Fibroblast of gingiva (primary cell): ENCODE data around the gene TMEFF1.
A peak's percentile ranks its signal among the peaks of the same experiment; 100 is the strongest.

Experiments used
- DNase-seq: peaks from one replicate; pipeline ENCODE4 v3.0.0-alpha.2; 2011; ENCODE audit warnings: low read depth

TMEFF1 gene

DNA sequence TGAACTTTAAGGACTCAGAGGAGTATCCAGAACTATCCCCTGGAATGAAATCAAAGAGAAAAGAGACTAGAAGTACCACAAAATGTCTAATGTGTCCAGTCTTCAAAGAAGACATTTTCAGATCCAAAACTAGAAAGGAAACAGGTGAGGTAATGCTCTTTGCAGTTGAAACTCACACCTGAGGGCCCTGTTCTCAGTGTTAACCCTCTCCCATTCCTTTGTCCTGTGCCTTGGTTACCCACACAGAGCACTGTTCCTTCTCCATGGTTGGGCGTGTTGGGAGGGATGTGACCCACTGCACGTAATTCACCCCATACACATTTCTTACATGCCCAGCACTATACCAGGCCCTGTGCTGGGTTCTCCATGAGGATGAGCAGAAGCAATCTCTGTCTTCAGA is 24.7 kb upstream of the TMEFF1 start:
- DNase-seq = no peak

DNA sequence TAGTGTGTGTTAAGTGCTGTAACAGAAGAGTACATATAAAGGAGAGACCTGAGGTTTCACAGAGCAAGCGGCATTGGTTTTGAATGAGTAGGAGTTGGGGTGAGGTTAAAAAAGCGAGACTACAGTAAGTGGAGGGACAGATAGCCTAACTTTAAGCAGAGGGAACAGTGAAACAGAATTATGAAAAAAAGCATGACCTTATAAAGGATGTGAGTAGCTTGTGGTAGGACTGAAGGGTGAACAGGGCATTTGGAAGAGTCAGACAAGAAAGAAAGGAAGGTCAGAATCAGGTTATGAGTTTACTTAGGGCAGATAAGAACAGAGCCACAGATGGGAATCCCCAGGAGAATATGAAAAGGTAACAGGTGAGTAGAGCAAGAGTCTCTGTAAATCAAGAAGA is 23.5 kb upstream of the TMEFF1 start:
- no peak for DNase-seq

DNA sequence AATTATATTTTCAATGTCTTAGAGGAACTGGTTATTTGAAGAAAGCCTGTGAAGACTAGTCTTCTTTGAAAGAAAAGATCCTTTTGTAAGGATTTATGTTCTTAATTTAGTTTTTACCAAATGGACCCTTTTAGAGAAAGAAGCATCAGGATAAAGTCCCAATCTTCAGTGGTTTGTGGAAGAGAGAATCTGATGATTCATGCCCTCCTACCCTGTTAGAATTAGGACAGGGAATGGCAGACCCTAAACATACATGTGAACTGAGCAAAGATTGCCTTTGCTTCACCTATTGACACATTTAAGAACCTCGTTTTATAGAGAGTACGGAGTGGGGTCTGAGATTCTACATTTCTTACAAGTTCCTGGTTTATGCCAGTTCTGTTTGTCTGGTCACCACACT is 20.1 kb upstream of the TMEFF1 start:
- DNase-seq = no peak

DNA sequence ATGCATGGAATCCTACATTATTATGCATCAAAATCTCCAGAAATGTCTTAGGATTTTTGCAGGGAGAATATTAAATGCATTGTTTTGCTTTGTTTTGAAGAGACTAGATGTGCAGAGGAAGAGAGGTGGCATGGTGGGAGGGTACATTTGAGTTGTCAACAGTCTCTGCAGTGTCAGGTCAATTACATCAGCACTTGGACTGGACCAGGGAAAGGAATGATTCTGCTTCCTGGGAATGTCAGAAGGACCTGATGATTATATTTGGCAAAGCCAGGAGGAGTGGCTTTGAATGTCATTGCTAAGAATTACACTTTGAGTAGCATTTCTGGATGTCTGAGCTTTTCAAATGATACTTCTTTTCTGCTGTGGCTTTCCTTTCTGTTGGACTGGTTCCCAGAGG is 17.5 kb upstream of the TMEFF1 start:
- DNase-seq = no peak

DNA sequence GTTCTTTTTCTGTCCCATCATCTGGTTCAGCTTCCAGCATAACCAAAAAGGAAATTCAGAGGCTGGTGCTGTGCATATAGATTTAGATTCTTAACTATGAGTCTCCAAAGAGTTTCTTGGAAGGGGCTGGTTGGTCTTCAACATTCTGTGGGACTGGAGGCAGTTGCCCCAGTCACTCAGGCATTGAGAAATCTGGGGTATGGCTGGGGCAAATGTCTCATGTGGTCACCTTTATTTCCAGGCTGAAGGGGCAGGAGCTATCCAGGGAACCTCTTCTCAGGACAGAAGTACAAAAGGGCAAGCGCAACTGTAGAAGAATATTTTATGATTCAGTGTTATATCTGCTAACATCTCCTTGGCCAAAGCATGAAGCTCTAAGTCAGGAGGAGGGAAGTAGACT is 15.4 kb upstream of the TMEFF1 start:
- no peak for DNase-seq

DNA sequence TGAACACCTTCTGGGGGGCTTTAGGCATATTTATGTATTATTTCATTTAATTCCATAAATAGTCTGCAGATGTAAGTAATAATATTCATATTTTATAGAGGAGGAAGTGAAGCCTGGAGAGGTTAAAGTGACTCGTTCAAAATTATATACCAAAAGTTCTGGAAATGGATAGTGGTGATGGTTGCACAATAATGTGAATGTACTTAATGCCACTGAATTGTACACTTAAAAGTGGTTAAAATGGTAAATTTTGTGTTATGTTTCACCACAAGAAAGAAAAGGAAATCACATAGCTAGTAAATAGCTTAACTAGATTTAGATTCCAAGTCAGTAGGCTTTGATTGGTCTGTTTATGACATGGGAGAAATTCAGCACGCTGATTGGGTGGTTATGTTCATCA is 13.0 kb upstream of the TMEFF1 start:
- no peak for DNase-seq

DNA sequence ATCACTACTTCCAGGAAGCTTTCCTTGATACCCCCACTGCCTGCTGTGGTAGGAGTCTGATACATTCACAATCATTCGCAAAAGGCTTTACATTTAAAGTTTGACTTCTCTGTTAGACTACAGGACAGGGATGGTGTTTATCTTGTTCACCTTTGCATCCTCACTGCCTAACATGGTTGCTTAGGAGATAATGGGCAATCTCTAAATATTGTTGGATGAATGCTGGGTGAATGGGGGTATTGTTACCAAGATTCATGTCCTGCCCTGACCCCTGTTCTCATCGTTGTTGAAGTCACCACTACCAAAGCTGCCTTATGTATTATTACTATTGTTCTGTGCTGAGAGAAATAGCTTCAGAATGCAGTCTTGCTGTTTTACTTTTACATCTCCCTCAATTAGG is 7.7 kb upstream of the TMEFF1 start:
- DNase-seq = no peak

DNA sequence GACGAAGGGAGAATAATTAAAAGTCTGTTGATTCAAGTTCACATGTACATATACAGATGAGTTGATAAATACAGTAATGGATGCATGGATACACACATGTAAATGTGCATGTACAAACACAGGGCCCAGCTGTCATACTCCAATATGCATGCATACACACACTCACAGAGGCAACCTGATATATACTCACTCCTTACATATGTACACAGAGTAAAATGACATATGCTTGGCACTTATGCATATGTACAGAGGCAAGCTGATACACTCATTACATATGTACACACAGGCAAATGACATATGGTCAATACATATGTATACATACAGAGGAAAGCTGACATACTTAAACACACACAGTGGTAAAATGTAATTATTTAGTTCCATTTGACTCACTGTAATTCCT is 7.2 kb upstream of the TMEFF1 start:
- no peak for DNase-seq

DNA sequence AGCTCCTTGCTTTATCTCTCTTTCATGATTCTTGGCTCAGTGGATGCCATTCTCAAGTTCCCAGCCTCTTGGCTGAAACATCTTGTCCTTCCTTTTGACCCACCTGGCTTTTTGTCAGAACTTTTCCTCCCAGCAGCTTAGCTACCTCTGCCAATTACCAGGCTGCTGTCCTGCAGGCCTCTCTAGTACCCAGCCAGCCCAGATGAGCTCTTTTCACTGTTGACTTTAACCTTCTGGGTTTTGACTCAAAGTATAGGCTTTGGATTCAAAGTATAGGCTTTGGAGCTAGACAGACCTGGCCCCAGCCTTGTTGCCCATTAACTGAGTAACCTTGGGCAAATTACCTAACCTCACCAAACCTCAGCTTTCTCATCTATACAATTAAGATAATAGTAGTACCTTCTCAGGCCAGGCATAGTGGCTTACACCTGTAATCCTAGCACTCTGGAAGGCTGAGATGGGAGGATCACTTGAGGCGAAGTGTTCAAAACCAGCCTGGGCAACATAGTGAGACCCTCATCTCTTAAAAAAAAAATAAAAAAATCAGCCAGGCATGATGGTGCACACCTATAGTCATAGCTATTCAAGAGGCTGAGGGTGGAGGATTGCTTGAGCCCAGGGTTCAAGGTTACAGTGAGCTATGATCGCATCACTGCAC is 6.6 kb upstream of the TMEFF1 start:
- peak; percentile 50 for DNase-seq

DNA sequence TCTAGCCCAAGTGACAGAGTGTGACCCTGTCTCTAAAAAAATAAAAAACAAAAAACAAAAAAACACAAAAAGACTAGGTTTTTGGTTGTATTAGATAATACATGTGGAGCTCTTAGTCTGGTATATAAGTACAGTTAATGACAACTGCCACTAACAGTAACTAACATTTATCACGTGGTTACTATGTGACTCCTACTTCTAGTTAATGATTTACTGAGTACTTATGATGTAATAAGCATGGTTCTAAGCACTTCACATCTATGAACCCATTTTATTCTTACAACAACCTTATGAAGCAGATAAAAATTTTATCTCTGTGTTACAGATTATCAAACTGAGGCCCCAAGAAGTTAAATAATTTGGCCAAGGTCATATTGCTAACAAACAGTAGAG is 6.1 kb upstream of the TMEFF1 start:
- no peak for DNase-seq

DNA sequence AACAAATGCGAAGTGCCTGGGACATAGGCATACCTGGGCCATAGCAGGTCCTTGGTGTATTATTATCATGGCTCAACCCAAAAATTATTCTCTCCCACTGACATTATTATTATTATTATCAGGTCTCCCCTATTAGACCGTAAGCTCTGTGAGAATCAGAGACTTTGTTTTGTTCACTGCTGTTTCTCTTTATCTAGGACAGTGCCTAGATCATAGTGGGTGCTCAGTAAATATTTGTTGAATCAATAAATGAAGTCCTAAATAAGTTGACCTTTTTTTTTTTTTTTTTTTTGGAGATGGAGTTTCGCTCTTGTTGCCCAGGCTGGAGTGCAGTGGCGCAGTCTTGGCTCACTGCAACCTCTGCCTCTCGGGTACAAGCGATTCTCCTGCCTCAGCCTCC is 4.9 kb upstream of the TMEFF1 start:
- no peak for DNase-seq

DNA sequence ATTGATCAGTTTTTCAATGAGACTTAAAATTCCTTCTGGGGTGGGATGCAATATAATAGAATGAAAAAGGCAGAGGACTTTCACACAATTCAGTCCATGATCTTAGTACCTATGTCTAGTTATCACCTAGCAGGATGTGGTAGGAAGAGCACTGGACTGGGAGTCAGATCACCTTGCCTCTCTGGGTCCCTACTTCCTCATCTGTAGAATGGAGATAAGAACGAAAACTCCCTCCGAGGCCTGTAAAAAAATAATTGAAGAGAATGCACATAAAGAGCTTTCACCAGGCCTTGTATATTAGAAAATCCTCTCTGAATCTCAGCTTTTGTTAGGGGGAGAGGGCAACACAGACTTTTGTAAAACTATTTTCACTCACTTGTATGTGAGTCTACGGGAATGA is 681 bp upstream of the TMEFF1 start:
- no peak for DNase-seq

DNA sequence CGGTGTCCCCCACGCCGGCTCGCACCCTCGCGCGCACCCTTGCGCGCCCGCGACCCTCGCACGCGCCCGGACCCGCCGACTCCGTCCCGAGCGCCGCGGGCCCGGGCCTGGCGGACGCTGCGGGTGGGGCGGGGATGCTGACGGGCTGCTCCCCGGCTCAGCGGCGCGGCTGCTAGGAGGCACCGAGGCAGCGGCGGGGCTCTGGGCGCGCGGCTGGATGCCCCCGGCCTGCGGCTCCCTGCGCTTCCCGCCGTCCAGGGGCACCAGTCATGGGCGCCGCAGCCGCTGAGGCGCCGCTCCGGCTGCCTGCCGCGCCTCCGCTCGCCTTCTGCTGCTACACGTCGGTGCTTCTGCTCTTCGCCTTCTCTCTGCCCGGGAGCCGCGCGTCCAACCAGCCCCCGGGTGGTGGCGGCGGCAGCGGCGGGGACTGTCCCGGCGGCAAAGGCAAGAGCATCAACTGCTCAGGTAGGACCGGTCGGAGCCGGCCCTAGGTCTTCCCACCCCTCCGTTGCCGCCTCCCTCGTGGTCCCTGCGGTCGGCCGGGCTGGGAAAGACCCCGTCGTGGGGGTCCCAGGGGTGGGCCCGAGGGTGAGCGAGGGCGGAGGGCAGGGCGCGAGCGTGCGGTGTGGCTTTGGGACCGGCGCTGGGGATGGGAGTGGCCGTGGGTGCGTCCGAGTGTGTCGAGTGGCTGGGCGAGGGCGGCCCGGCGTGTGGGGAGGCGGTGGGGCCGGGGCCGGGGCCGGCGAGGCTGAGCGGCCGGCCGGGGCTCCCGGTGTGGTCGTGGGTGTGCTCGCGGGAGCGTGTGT is 530 bp downstream of the TMEFF1 start:
- peak; percentile 5 for DNase-seq

DNA sequence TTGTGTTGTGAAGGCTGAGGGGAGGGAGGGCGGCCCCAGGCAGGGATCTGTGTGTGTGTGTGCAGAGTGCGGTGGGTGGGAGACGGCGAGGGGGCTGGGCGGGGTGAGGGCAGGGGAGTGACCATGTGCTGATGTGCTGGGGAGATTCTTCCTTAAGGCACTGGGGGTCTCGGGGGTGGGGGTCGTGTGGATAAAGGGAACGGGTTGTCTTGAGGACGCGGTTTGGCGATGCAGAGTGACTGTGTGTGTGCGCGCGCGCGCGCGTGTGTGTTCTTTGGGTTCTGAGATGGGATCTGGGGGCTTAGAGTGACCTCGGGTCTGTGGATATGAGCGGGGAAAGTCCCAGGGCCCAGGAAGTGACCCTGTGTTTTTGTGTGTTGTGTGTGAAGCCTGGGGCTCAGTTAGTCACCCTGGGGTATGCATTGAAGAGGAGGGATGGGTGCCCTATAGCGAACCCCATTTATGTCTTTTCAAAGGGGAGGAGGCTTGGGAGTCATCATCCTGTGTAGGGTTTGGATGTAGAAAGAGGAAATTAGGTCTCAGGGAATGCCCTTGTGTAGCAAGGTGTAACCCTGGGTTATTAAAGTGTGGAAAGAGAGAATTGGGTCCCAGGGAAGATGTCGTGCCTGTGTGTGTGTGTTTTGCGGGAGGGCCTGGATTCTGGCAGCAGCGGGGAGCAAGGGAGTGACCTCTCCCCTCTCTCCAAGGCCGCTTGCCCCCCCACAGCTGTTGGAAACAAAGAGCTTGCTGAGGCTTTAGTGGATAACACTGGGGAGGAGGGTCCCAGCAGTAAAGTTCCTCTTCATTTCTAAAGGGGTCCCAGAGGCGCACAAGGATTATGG is 1.4 kb downstream of the TMEFF1 start:
- no peak for DNase-seq

DNA sequence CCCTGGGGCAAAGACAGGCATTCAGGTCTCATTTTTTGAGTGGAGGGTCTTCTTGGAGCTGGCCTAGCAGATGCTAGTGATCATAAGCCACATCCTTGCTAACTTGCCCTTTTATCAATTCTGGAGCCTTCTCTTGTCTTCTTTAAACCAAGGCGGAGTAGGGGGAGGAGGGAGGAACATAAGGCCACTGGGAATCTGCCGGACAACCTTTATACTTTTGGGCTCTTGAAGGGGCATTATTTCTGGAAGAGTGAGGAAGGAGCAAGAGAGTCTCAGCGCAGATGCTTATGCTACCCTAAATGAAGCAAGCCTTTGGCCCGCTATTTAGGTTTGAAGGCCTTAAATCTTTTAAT is 2.0 kb downstream of the TMEFF1 start:
- no peak for DNase-seq

DNA sequence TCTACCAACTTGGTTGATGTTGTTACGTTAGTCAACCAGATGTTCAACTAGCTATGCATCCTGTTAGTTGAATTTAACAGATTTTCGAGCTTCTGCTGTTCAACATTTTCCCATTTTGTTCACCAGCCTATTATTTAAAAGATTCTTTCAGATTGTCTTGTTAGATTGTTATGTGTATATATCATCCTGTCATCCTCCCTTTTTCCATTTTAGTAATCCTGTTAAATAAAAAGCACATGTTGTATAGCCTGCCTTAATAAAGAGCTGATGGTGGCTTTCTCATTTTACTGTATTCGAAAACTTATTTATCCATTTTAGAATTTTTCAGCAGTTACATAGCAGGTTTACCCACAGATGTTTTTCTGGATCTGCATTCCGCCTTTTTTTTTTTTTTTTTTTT is 4.3 kb downstream of the TMEFF1 start:
- DNase-seq = no peak

DNA sequence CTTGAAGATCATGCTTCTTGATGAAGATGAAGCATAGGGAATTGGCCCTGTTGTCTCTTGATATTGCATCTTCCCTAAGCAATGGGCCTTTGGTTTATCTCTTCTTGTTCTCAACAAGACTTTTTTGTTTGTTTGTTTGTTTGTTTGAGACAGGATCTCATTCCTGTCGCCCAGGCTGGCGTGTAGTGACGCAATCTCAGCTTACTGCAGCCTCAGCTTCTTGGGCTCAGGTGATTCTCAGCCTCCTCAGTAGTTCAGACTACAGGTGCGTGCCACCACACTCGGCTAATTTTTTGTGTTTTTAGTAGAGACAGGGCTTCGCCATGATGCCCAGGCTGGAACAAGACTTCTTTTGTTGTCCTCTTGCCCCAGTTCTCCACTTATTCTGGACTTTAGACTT is 5.2 kb downstream of the TMEFF1 start:
- no peak for DNase-seq

DNA sequence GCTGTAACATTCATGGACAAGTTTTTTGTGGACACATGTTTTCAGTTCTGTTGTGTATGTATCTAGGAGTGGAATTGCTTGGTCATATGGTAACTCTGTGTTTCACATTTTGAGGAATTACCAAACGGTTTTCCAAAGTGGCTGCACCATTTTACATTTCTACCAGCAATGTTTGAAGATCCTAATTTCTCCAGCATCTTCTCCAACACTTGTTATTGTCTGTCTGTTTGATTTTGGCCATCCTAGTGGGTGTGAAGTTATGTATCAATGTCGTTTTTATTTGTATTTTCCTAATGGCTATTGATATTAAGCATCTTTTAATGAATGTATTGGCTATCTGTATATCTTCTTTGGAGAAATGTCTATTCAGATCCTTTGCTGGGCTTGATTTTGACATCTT is 6.9 kb downstream of the TMEFF1 start:
- no peak for DNase-seq

DNA sequence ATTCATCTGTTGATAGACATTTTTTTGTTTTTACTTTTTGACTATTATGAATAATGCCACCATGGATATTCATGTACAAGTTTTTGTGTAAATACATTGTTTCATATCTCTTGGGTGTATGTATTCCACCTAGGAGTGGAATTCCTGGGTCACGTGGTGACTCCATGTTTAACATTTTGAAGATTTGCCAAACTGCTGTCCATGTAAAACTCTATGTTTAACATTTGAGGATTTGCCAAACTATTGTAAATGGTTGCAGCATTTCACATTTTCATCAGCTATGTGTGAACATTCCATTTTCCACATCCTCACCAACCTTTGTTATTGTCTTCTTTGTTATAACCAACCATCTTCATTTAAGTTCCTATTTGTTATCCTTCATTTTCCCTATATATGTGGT is 12.2 kb downstream of the TMEFF1 start:
- DNase-seq = no peak

DNA sequence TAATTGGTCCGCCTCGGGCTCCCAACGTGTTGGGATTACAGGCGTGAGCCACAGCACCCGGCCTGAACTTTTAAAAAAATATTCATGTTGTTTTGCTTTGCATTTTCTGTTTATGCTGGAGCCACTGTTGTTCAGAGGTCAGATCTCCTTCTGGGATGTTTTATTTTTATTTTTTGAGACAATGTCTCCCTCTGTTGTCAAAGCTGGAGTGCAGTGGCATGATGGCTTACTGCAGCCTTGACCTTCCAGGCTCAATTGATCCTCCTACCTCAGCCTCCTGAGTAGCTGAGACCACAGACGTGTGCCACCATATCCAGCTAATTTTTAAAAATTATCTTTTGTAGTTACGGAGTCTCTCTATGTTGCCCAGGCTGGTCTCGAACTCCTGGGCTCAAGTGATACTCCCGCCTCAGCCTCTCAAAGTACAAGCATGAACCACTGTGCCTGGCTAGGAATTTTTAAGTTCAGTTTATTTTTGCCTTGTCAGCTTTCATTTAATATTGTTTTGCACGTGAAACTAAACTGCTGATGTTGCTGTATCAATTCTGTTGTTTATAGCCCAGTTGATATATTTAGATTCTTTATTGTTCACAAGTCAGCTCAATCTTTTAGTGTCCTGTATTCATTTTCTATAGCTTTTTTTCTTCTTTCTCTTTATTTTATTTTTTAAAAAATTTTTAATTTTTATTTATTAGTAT is 13.7 kb downstream of the TMEFF1 start:
- DNase-seq = no peak

DNA sequence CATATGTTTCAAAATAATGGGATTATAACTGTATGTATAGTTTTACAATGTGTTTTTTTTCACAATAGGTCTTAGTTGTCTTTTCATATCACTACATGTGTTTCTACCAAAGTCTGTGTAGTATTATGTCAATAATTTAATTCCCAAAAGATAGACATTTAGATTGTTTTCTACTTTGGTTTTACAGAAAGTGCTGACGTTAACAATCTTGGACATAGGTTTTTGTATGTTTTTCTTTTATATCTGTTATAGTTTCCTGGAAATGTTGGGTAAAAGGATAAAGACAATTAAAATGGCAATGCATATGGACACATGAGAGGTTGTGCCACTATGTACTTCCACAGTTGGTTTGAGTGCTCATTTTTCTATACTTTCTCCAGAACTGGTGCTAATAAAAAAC is 15.2 kb downstream of the TMEFF1 start:
- DNase-seq = no peak

DNA sequence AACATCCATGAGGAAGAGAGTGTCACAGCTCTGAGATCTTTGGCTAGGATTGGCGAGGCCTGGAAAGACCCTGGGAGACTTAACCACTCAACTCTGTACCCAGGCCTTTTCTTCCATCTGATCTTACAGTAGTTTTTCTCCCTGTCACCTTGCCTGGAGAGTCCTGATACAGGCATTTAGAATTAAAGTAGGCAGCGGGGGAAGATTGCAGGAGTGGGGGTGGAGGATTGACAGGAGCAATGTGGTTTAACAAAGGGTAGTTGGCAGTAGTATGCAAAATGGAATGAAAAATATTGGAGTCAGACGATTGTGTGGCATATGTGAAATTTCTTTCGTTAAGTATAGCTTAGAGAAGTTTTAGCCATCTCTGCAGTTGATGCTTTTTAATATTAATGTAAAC is 16.9 kb downstream of the TMEFF1 start:
- DNase-seq = no peak

DNA sequence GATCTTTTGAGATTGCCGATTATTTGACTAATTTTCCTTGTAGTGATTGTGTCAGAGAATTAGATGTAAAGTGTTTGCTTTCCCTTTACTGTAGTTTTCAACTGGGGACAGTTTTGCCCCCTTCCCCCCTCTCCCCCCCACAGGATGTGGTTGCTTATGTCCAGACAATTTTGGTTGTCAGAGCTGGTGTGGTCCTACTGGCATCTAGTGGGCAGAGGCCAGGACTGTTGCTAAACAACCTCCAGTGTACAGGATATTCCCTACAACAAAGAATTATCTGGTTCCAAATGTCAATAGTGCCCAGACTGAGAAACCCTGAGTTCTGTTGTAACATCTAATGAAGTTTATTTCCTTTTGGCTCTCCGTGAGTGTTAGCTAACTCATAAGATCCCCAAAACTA is 20.0 kb downstream of the TMEFF1 start:
- DNase-seq = peak; percentile 68
